ENCODE measurements around the gene C7orf25.

DNA sequence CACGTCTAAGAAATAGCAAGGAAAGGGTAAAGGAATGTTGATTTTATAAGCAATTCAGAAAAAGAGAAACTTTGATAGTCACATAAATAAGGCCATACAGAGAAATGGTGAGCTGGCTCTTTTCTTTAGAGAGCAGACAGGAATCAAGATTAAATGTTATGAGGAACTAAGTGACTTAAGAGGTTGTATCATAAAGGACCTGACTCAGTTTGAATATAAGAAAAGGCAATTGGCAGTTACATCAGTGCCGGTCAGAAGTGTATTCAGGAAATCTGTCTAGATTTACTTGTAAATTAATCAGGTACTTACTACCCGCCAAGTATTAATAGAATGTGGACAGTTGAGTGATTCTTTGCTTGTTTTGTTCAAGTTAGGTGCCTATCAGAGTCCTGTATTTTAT is 22.4 kb upstream of the C7orf25 start:
- TF ChIP-seq CTCF (IDR thresholded peaks at IDR 0.05) (no peak), POLR2A (IDR thresholded peaks at IDR 0.05) (no peak)

All from lower leg skin (tissue), 3 donors.